HG03280 (cell line): Measurements from ENCODE around the gene AIFM3.
"Not testable (repeated sequence)": the region's sequence is repeated elsewhere in the genome, so short reads cannot be mapped to it uniquely, and the experiment has no call there.

Source experiments
- ATAC-seq: cut with Tn5 transposase; IDR thresholded peaks from one replicate; pipeline ENCODE4 v1.9.1; 2021; ENCODE audit warnings: mild to moderate bottlenecking, moderate library complexity; ENCODE audit not compliant: unreplicated experiment

Gene AIFM3

DNA sequence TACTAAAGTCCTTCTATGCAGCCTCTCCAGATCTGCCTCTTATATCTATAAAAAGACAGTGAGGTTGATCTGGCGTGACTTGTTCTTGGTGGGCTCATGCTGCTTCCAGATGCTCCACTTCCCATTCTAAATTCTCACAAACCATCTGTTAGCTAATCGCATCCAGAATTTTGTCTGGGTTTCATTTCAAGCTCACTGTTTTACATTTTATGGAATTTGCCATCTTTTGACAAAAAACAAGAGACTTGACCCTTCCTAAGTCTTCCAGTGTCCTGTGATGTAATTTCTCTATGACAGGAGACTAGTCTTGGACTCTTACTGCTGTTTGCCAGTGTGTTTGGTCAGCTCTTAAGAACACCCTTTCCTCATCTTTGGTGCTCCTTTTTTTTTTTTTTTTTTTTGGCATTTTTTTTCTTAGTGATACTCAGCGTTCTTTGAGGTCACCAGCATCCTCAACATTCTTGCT lies 26.8 kb upstream of the AIFM3 start:
- ATAC-seq, result no peak

DNA sequence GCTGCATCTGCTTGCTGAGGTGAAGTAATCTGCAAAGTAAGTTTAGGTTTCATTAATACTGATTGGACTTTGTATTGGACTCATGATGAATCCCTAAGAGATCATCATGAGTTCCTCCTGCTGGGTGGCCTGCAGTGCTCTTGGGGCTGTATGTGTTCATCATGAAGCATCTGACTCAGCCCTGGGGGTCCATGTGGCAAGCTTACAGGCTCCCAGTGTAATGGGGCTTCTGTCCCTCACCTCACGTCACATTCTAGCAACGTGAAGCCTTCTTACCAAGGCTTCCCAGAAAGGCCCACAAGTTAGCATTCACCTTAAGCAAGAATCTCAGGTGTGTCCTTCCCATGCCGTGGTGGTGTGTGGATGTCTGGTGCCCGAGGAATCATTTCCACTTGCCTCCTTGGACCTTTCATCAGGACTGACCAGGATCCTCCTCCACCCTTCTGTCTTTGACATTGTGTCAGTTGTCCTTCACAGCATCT lies 26.1 kb upstream of the AIFM3 start:
- ATAC-seq, result no peak

DNA sequence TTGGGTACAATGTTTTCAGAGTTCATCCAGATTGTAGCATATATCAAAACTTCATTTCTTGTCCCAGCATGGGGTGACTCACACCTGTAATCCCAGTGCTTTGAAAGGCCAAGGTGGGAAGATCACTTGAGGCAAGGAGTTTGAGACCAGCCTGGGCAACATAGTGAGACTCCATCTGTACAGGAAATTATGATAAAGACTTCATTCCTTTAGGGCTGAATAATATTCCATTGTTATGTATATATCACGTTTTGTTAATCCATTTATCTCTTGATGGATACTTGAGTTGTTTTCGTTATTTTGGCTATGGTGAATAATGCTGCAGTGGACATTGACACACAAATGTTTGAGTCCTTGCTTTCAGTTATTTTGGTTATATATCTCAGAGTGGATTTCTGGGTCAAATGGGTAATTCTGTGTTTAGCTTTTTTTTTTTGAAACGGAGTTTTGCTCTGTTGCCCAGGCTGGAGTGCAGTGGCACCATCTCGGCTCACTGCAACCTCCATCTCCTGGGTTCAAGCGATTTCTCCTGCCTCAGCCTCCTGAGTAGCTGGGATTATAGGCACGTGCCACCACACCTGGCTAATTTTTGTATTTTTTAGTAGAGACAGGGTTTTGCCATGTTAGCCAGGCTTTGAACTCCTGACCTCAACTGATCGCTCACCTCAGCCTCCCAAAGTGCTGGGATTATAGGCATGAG lies 24.7 kb upstream of the AIFM3 start:
- not testable (repeated sequence) for ATAC-seq

- no peak for ATAC-seq
These were observed 23.7 kb upstream of the AIFM3 start for GRCh38 chr22:20943104-20943933.

DNA sequence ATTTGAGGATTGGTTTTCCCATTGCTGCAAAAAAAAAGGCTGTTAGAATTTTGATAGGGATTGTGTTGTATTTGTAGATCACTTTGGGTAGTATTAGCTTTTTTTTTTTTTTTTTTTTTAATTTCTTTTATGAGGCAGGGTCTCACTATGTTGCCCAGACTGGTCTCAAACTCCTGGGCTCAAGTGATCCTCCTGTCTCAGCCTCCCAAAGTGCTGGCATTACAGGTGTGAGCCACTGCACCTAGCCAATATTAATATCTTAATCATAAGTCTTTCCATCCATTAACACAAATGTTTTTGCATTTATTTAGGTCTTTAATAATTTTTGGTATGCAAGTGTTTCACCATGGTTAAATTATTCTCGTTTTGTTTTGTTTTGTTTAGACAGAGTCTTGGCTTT lies 23.0 kb upstream of the AIFM3 start:
- no peak for ATAC-seq

GRCh38 chr22:20945578-20945934 lies 21.5 kb upstream of the AIFM3 start:
- no peak for ATAC-seq

GRCh38 chr22:20946080-20946986 lies 20.7 kb upstream of the AIFM3 start:
- no peak for ATAC-seq

DNA sequence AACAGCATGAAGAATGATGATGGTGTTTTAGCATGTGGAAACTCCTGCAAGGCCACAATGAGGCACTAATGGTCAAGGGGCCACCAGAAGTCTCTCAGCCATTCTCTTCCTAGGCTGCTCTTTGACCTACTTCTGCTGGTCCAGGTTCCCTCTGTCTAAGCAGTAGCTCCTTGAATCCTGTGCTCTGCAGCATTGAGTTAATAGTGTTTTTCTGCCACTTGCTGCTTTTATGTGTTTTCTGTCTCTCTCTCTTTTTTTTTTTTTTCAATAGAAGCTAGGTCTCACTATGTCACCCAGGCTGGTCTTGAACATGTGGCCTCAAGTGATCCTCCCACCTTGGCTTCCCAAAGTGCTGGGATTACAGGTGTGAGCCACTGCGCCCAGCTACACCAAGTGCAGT lies 20.1 kb upstream of the AIFM3 start:
- no peak for ATAC-seq

- no peak for ATAC-seq
These were observed 18.6 kb upstream of the AIFM3 start for GRCh38 chr22:20948450-20948849.

DNA sequence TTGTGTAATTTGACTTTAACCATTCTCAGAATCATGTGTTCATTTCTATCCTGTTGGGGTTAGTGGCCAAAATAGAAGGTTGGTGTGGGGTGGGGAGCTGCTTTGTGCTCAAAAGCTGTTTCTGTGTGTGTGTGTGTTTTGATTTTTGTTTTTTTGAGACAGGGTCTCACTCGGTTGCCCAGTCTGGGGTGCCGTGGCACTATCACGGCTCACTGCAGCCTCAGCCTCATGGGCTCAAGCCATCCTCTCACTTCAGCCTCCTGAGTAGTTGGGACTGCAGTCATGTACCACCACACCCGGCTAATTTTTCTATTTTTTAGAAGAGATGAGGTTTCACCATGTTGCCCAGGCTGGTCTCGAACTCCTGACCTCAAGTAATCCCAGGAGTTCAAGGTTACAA lies 18.1 kb upstream of the AIFM3 start:
- no peak for ATAC-seq

GRCh38 chr22:20949698-20950183 lies 17.3 kb upstream of the AIFM3 start:
- no peak for ATAC-seq

GRCh38 chr22:20951151-20951931 lies 15.7 kb upstream of the AIFM3 start:
- ATAC-seq, result no peak

GRCh38 chr22:20951932-20952380 lies 15.1 kb upstream of the AIFM3 start:
- ATAC-seq, result no peak

DNA sequence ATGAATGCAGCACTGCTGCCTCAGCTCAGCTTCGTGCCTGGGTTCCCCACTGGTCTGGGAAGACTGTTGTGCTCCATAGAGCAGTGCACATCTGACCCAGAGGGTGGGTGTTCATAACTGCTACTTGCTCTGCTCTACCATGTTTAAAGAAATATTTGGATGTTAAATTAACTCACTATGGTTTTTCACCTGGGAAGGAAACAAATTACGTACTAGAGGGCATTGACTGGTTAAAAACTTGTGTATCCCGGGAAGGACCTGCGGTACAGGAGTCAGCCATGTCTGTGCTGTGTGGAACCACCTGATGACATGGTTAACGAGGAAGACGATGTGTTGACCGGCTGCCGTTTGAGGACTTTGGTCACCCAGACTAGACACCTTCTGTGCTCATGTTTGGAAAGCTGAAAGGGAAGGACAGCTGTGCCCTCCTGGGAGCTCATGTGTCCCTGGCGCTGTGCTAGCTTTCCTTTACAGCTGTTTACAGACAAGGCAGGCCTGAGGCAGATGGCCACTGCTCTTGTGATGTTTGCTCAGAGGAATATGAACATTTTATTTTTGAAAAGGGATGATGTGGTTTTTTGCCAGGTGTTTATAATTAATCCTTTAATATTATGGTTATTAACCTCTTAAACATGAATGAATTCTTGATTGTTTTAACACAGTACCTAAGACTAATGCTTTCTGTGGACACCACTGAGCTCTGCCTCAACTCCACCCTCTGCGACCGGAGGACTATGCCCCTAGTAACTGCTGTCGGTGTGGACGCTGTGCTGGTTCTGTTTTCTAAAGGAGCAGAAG lies 14.3 kb upstream of the AIFM3 start:
- no peak for ATAC-seq

- no peak for ATAC-seq
These were observed 13.8 kb upstream of the AIFM3 start for GRCh38 chr22:20953342-20953608.

- no peak for ATAC-seq
These were observed 13.2 kb upstream of the AIFM3 start for GRCh38 chr22:20953668-20954500.

GRCh38 chr22:20955548-20955947 lies 11.5 kb upstream of the AIFM3 start:
- ATAC-seq, result no peak

- no peak for ATAC-seq
These were observed 10.6 kb upstream of the AIFM3 start for GRCh38 chr22:20956258-20957101.
